Right lobe of liver (tissue), 4 donors: ENCODE data around the gene FAM83F.

Source experiments
- POLR2A ChIP-seq: fragments of 450-650 bp; IDR thresholded peaks from one replicate; pipeline ENCODE4 v1.6.1; 2017; ENCODE audit warnings: antibody characterized with exemption, mild to moderate bottlenecking
- TF ChIP-seq, protein P1 (sequence below), 4 donors: fragments of 200-600 bp in 3 of 4; fragments of 450-650 bp in 1 of 4; IDR thresholded peaks; one replicate each; pipeline versions ENCODE4 v1.5.1 to v1.8.0; 2016 to 2022; ENCODE audit warnings: antibody characterized with exemption in 4 of 4, mild to moderate bottlenecking in 2 of 4
- donor health status: DM: no; HTN: no; CAD: no.
- donor health status: DM: no; HTN: no; CAD: no.
- donor health status: DM: no; HTN: yes; CAD: no.

DNA sequence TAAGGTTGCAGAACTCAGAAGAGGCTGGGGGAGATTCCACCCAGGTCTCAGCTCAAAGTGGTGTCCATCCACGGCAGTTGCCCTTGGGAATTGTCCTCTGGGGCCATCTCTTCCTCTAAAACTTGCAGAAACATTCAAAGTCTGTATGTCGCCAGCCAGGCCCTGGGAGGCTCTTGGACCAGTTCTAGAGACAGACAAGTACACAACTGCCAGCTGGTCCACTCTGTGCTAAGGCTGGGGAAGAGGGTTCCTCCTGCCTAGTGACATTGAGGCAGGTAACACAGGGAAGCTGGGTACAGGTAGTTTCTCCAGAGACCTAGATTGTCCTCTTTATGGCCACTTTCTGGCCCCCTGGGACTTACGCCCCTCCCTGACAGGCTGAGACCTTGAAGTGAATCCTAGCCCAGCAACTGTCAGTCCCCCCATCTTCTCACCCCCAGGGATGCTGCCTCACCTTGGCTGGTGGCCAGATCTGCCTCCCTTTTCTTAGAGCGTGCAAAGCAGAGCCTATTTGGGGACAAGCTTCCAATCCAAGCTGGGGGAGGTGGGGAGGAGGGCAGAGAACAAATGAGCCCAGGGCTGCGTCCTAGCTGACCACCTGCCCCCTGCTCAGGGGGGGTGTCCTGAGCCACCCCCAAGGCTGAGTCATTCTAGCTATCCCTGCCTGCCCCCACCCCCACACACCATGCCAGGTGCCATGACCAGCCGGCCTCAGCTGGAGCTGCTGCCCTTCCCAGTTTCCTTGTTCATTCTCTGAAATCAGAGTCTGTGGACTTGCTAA, 8.4 kb downstream of the FAM83F start:
- TF ChIP-seq, protein P1, sequence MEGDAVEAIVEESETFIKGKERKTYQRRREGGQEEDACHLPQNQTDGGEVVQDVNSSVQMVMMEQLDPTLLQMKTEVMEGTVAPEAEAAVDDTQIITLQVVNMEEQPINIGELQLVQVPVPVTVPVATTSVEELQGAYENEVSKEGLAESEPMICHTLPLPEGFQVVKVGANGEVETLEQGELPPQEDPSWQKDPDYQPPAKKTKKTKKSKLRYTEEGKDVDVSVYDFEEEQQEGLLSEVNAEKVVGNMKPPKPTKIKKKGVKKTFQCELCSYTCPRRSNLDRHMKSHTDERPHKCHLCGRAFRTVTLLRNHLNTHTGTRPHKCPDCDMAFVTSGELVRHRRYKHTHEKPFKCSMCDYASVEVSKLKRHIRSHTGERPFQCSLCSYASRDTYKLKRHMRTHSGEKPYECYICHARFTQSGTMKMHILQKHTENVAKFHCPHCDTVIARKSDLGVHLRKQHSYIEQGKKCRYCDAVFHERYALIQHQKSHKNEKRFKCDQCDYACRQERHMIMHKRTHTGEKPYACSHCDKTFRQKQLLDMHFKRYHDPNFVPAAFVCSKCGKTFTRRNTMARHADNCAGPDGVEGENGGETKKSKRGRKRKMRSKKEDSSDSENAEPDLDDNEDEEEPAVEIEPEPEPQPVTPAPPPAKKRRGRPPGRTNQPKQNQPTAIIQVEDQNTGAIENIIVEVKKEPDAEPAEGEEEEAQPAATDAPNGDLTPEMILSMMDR (IDR thresholded peaks at IDR 0.05) = no peak
- TF ChIP-seq POLR2A = no peak
